NT2/D1 (cell line): Measurements from ENCODE around the gene DHRS9.

Experiments
- SUZ12 ChIP-seq: IDR thresholded peaks from 2 replicates; pipeline ENCODE4 v1.6.1; 2011; ENCODE audit not compliant: insufficient read length, insufficient read depth; ENCODE audit errors: extremely low read depth
- YY1 ChIP-seq: IDR thresholded peaks from 2 replicates; pipeline ENCODE4 v1.6.1; 2011; ENCODE audit not compliant: insufficient read length, insufficient read depth
- ZNF274 ChIP-seq: IDR thresholded peaks from 2 replicates; pipeline ENCODE4 v1.6.1; 2011; ENCODE audit warnings: mild to moderate bottlenecking, low read depth, low read length

DNA sequence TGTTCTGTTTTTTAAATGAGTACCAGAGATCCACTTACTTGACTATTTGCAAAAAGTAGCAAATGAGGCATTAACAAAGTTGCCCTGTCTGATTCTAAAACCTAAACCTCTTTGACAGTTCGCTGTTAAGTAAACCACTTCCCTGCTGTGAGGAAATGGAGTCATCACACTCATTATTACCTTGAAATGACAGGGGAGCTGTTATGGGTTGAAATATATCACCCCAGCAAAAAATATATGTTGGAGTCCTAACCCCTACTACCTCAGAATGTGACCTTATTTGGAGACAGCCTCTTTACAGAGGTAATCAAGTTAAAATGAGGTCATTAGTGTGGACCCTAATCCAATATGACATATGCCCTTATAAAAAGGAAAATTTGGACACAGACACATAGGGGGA is 36.1 kb downstream of the DHRS9 start:
- TF ChIP-seq YY1 (no peak), ZNF274 (no peak), SUZ12 (no peak)
